Hematopoietic multipotent progenitor cell treated with erythropoietin and hydrocortisone succinate and interleukin-3 and kit ligand, for 8 days (in vitro differentiated cells): ENCODE results near the gene EPHA10.
A peak's percentile ranks its signal among the peaks of the same experiment; 100 is the strongest.
"Not testable (repeated sequence)": the region's sequence is repeated elsewhere in the genome, so short reads cannot be mapped to it uniquely, and the experiment has no call there.

Source experiments
- DNase-seq: peaks from one replicate; pipeline ENCODE4 v3.0.0-alpha.2; 2015

Gene EPHA10

DNA sequence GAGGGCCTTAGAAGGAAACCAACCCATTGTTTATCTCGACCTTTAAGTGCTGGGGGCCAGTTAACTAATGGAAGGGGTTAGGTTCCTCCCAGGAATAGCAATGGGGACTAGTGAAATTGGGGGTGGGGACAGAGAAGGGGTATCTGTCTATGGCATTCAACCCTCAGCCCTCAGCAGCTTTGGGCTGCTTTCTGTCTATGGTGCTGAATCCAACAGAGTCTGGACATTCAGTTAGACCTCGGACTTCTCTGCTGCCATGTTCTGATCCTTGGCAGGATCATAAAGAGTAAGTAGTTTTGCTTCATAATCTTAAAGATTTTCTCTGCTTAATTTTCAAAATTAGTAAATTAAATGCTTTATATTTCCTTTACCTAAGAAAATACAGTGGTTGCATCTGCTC, 2.6 kb upstream of the EPHA10 start:
- DNase-seq: no peak

DNA sequence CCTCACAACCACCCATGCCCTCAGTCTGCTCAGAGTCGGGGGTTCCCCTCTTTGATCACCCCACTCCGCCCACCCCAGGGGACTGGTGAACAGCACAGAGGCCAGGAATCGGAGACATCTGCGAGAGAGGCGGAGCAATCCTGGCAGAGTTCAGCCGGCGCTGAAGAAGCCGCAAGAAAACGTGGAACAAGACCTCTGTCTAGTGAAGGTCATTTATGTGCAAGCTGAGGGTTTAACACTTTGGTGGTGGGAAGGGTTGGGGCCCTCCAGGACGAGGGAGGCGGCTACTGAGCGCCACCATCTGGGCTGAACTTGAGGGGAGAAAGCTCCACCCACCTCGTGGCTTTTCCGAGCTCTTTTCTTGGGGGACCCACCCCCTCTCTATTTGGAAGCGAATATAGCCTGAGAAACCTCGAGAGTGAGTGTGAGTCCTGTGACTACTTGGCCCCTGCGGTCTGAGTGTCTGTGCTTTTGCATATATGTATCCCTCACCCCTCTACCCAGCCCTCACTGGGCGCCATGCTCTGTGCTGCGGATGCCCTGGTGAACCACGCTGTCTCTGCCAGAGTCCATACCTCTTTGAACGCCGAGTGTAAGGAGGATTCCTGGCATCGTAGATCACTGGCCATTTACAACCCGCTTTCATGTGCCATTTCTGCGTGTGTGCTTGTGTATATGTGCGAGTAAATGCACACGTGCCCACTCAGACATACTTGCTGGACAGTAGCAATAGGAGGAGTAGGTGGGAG, 1.2 kb upstream of the EPHA10 start:
- DNase-seq: peak; percentile 25

DNA sequence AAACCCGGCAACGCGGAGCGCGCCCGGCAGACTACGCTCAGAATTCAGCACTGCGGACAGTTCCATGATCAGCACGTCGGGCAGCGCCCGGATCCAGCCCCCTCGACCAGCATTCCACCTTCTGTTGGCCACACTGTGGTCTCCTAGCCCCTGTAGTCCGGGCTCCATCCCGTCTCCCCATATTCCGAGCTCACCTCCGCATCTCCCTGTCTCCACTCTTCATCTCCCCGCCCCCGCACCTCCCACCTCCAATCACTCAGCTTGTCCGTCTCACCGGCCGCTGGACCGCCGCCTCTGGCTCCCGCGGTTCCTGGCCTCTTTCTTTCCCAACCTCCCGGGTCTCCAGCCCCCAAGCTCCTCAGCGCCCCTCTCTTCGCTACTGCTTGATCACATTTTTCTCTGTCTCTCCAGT, 500 bp downstream of the EPHA10 start:
- DNase-seq: peak; percentile 51

DNA sequence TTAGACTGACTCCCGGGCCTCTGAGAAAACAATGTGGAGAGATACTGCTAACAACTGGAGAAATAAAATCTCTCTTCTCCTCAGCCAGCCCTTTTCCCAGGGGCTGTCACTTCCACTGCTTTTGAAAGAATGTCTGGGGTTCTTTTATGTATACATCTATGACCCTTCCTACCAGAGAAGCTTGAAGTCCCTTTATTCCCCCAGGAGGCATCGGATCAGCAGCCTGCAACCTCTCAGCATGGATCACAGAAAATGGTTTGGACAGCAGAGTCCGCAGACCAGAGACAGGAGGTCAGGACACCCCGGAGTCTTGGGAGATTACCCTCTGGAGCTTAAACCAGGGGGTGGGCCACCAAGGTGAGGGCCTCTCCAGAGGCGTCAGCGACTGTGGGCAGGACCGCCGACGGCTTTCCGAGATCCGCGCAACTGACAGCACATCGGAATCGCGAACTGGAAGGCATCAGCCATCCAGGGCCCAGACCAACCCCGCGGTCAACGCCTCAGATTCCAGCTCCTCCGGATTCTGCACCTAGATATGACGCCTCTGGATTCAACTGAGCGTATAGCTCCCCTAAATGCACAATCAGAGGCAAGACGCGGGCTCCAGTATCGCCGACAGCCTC, 1.0 kb downstream of the EPHA10 start:
- no peak for DNase-seq

DNA sequence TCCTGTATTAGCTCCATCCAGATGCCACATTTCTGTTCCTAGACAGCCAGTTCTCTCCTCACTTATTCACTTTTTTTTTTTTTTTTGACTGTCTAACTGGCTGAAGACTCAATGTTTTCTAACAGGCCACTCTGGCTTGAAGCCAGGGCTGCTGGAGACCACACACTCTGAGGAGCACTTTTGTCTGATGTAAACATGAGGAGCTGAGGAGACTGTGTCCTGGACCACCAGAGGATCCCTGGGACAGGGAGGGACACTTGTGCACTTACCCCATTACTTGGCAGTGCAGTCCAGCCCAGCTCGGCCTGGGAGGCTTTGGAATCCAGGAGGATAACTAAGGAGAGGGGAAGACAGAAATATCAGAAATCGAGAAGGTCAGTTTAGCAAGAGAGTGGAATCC, 2.4 kb downstream of the EPHA10 start:
- no peak for DNase-seq

DNA sequence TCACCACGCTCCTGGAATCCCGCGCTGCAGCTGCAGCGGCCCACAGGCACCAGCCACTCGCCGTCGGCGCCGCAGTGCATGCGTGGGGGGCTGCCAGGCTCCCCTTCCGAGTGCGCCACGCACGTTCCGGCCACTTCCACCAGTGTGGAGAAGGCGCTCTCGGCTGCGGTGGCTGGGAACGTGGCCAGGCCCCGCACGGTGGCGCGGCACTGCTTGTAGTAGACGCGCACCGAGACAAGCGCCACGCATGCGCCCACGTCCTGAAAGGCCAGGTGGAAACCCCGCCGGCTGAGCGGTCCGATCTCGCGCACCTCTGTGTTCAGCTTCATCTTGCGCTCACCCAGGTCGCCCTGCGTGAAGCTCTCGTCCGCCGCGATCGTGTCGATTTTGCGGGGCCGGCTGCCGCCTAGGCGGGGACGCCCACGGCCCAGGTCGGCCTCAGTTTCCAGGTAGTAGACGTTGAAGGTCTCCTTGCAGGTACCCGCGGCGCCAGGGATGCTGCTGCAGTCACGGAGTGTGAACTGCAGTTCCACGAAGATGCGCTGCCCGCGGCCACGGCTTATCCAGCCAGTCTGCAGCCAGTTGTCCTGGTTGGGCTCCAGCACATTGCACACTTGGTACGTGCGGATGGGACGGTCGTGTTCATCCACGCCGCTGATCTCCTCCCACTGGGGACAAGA, 3.4 kb downstream of the EPHA10 start:
- DNase-seq: no peak

DNA sequence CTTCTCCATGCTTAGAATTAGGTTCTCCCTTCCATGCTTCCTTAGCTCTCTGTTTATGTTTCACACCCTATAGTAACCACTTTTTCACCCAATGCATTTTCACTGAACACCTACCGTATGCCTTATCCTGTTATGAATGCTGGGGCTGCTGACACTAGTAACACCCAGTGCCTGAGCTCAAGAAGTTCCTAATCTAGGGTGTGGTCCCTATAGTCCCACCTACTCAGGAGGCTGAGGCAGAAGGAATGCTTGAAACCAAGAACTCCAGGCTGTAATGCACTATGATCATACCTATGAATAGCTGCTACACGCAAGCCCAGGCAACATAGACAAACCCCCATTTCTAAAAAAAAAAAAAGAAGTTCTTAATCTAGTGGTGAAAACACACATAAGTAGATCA, 5.5 kb downstream of the EPHA10 start:
- no peak for DNase-seq

DNA sequence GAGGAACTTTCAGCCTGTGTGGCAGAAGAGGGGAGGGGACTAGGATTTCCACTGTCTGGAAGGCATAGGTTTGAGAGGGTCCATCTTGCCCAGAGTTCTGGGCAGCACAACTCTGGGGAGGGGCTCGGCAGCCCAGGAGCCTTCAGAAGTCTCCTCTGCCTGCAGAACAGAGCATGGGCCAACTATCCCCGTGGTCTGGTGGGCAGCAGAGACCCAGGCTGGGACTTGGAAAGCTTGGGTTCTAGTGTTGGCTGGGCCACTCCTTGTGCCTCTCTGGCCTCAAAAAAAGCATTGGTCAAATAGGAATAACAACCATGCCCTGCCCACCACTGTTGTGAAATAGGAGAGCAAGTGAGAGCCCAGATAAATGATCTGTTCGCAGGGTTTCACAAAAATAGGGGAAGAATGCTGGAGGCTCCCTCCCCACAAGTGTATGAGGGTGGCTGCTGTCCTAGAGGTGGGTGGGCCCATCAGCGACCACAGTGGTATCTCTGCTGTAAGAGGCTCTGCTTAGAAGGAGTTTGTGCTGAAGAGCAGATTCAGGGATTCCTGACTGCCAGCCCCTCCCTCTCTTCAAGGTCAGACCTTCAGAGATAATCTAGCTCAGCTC, 8.9 kb downstream of the EPHA10 start:
- DNase-seq: no peak

DNA sequence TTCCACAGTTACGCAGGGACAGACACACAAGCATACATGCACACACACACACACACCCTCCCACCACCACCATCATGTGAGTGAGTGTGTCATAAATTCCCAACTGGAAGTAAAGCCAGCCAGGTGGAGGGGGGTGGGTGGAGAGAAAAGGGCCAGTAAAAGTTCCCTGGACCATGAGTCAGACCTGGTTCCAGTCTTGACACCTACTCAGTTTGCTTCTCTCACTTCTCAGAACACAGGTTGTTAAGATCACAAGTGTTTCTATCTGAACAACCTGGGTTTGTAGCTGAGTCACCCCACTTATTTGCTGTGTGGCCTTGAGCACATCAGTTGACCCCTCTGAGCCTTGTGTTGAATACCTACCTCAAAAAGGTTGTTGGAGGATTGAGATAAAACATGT, 9.6 kb downstream of the EPHA10 start:
- no peak for DNase-seq

DNA sequence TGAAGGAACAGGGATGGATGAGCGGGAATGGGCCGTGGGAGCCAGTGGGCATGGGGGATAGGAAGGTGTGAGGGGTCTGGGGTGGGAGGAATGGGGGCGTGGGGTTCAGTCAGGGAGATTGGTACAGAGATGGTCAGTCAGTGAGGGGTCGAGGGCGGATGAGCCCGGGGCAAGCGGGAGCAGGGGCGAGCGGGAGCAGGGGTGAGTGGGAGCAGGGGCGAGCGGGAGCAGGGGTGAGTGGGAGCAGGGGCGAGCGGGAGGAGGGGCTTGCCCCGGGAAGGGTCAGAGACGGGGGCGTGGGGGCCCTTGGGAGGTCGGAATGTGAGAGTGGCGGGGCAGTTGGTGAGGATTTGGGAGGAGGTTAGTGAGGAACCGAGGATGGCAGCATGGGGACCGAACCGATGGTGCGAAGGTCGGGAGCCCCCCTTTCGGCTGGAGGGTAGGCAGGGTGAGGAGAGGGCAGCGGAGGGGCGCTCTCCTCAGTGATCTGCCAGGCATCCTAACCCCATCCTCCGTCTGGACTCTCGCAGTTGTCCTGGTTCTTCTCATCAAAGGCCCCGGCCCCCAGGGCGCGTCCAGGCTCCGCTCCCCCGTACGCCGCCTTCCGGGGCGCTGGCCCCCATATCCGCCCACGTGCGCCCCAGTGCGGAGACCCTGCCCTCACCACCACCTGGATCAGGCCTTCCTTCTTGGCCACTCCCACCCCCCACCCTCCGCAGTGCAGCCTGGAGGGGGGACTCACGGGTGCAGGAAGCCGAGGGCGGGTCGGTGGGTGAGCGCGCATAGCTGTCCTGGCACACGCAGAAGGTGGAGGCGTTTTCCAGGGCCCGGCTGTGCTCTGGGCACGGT, 11.2 kb downstream of the EPHA10 start:
- no peak for DNase-seq

DNA sequence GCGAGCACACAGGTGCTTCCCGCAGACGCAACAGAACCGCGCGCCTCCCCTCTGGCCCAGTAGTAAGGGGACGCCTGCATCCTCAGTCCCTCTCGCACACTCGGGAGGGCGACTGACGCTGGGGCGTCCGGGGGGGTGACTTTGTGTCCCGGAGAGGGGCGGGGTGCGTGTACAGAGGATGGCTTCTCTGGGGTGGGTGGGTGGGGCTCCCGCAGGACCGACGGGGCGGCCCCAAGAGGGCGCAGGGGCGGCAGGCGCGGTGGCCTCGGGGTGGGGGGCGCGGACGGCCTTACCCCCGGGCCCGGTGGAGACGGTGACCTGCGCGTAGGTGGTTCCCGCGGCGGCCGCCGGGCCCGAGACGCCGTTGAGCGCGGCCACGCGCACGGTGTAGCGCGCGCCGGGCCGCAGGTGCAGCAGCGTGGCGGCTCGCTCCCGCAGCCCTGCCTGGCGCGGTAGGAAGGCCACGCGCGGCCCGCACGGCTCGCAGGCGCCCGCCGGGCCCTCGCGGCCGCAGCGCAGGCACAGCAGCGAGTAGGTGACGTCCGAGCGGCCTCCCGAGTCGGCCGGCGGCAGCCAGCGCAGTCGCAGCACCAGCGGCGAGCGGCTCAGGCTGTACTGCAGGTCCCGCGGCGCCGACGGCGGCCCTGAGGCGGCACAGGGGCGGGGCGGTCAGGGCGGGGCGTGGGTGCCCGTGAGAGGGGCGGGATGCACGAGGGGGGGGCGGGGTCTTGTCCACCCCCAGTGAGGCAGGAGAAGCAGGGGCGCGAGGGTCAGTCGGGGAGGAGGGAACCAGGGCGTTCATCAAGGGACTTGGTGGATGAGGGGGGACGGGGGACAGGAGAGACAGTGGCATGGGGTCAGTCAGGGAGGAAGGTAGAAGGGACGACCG, 12.1 kb downstream of the EPHA10 start:
- no peak for DNase-seq

DNA sequence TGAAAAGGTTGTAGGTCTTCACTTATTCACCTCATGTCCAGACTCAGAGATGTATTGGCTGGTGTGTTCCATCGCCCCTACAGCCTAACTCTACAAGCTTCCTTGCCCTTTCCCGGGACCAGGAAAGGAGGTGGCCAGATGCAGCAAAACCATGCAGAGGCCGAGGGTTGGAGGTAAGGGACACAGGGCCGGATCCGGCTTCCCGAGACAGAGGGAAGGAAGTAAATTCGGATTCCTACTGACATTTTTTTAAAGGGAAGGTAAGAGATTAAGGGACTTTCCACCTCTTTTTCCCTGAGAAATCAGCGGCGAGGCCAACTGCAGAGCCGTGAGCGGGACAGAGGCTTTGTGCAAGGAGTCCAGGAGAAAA, 12.7 kb downstream of the EPHA10 start:
- DNase-seq: no peak

DNA sequence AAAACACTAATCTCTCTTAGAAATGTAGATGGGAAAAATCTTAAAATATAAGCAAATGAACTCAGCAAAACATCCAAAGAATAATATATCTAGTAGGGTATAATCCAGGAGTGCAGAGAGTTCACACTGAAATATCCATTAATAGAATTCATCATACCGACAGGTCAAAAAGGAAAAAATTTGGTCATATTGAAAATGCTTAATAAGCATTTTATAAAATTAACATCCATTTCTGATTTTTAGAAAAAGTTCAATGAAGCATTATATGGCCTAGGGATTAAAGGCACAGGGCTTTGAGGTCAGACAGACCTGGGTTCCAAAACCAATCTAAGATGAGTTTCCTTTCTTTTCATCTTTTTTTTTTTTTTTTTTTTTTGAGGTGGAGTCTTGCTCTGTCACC, 16.4 kb downstream of the EPHA10 start:
- DNase-seq: no peak

DNA sequence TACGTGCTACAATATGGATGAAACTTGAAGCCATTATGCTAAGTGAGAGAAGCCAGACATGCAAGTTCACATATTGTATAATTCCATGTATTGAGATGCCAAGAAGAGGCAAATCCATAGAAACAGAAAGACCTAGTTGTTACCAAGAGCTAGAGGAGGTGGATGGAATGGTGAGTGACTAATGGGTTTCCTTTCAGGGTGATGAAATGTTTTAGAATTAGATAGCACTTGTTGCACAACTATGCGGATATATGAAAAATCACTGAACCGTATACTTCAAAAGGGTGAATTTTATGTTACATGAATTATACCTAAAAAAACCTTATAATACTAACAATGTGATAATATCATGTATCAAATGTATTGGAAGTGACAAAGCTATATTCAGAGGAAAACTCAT, 18.1 kb downstream of the EPHA10 start:
- no peak for DNase-seq

DNA sequence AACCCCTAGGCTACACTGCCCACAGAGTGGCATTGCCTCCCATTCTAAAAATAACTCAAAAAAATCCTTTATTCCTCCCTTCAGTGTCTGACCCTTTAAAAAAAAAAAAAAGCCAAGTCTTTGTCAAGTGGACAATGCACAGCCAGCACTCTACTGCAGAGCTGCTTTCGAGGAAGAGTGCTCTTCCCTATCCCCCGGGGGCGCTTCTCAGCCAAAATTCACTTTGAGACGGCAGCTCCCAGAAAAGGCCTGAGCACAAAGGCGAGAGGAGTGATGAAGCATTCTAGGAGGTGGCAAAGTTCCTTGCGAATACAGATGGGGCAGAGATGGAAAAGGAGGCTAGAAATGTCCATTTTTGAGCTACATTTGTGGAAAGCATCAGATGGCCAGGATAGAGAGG, 23.3 kb downstream of the EPHA10 start:
- no peak for DNase-seq

DNA sequence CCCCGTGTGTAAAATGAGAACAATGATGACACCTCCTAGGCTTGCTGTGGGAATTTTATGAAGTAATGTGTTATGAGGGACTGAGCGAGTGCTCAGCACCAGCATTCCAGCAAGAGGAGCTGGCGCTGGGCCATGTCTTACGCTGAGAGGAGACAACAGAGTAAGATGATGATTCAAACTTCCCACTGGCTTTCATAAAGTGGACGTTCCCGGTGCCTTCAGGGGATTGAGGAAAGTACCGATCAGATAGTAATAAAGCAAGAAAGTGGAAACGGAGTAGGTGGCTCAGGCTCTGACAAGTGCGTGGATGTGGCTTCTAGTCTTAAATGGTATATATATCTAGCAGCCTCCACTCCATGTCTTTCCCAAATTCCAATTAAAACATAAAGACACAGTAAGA, 23.8 kb downstream of the EPHA10 start:
- DNase-seq: no peak

DNA sequence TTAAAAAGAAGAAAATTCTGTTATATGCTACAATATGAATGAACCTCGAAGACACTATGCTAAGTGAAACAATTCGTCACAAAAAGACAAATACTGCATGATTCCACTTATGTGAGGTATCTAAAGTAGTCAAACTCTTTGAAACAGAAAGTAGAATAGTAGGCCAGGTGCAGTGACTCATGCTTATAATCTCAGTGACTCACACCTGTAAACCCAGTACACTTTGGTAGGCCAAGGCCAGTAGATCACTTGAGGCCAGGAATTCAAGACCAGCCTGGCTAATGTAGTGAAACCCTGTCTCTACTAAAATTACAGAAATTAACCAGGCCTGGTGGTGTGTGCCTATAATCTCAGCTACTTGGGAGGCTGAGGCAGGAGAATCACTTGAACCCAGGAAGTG, 25.7 kb downstream of the EPHA10 start:
- no peak for DNase-seq

DNA sequence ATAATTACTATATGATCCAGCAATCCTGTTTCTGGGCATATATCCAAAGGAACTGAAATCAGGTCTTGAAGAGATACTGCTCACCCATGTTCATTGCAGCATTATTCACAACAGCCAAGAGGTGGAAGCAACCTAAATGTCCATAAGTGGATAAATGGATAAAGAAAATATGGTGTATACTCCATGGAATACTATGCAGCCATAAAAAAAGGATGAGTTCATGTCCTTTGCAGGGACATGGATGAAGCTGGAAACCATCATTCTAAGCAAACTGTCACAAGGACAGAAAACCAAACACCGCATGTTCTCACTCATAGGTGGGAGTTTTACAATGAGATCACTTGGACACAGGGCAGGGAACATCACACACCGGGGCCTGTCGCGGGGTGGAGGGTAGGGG, 26.3 kb downstream of the EPHA10 start:
- not testable (repeated sequence) for DNase-seq

DNA sequence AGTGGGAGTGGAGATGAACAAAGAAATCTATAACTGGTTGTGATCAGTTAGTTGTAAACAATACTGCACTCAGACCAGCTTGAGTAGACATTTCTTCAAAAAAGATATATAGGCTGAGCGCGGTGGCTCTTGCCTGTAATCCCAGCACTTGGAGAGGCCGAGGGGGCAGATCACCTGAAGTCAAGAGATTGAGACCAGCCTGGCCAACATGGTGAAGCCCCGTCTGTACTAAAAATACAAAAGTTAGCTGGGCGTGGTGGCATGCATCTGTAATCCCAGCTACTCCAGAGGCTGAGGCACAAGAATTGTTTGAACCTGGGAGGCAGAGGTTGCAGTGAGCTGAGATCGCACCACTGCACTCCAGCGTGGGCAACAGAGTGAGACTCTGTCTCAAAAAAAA, 26.9 kb downstream of the EPHA10 start:
- DNase-seq: not testable (repeated sequence)

DNA sequence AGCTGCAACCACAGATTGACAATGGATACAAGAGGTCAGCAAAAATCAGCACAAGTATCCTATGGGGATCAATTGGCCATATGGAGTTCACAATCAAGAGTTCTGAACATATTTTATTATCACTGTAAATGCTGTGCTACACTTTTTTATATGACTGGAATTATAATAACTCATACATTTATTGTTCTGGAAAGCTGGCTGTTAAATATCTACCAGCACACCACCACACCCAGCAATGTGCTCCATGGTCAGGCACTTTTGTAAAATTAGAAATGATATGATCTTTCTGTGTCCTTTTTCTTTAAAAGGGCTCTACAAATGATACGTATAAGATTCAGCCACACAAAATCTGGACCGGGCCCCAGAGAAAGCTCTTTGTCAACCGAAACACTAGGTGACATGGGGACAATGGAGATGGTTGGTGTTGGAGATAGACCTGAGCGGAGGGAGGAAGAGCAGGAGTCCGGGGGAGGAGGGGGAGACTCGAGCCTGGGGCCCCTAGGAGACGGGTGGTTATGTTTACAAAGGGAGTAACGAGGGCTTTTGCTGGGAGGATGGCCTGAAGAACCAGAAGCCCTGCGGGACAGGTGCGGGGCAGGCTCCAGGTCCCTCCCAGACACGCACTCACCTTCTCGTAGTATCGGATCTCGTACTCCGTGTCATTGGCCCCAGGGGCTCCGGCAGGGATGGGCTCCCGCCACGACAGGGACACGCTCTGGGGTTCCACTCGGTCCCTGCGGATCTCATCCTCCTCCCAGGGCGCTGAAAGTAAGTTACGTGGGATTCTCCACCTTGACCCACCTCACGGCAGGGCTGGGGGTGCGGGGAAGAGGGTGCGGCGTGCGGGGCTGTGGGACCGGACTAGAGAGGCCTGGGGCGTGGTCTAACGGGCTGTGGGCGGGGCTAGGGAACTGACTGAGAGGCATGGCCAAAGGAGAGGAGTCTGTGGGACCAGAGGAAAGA, 30.0 kb downstream of the EPHA10 start:
- peak; percentile 10 for DNase-seq
